Omental fat pad (tissue), 4 donors: ENCODE measurements around the gene PTPRD. TPM values are rescaled to one million over a fixed set of nuclear protein-coding genes. Genes with fewer than 3 reads are reported as not detected.
"Not testable (repeated sequence)": the region's sequence is repeated elsewhere in the genome, so short reads cannot be mapped to it uniquely, and the experiment has no call there.

ENCODE experiments used
- ATAC-seq: fragments of 150-250 bp; one replicate; pipeline ENCODE4 v1.9.1; 2016; ENCODE audit warnings: mild to moderate bottlenecking, moderate library complexity; ENCODE audit not compliant: low FRiP score
- DNase-seq: peaks from one replicate; pipeline ENCODE4 v3.0.0-alpha.2; 2019; ENCODE audit warnings: low spot score
- CTCF ChIP-seq, 3 donors: fragments of 450-650 bp; IDR thresholded peaks; one replicate each; pipeline ENCODE4 v1.5.1; 2016 to 2017; ENCODE audit warnings: antibody characterized with exemption in 3 of 3, mild to moderate bottlenecking in 3 of 3, moderate library complexity in 2 of 3
- total RNA-seq, 4 donors: library from RNA; depleted of rRNA; stranded (reverse); fragments of >200 nt; gene quantifications; one replicate each; pipeline ENCODE4 v1.1.0, GENCODE V29; 2016

Gene PTPRD
- total RNA-seq, 4 donors from 2014 or later = 3.5 to 34.2 (median 11.2) TPM

- DNase-seq = no peak
- TF ChIP-seq CTCF (IDR thresholded peaks at IDR 0.05) = no peak
- ATAC-seq = no peak
Observed at GRCh38 chr9:8943392-8943791, 1669.4 kb downstream of the PTPRD start.

- TF ChIP-seq CTCF (IDR thresholded peaks at IDR 0.05) = no peak
- DNase-seq = no peak
- ATAC-seq = no peak
Observed at GRCh38 chr9:8940650-8941049, 1672.2 kb downstream of the PTPRD start.

- ATAC-seq (no peak), DNase-seq (no peak)
- TF ChIP-seq CTCF (IDR thresholded peaks at IDR 0.05) = no peak
Observed at GRCh38 chr9:8926461-8926860, 1686.3 kb downstream of the PTPRD start.

- ATAC-seq (no peak), DNase-seq (no peak)
- no peak for TF ChIP-seq CTCF (IDR thresholded peaks at IDR 0.05)
Observed at GRCh38 chr9:8924562-8924961, 1688.2 kb downstream of the PTPRD start.

- DNase-seq, ATAC-seq: not testable (repeated sequence)
Observed at GRCh38 chr9:8920478-8921183, 1692.2 kb downstream of the PTPRD start.

- ATAC-seq (no peak), DNase-seq (no peak)
- no peak for TF ChIP-seq CTCF (IDR thresholded peaks at IDR 0.05)
Observed at GRCh38 chr9:8917956-8918739, 1694.7 kb downstream of the PTPRD start.

GRCh38 chr9:8916771-8917170 is 1696.0 kb downstream of the PTPRD start:
- no peak for TF ChIP-seq CTCF (IDR thresholded peaks at IDR 0.05)
- ATAC-seq = no peak
- no peak for DNase-seq
